GM19455 (cell line): ENCODE results near the gene ENTPD8.

ENCODE experiments used
- ATAC-seq: cut with Tn5 transposase; IDR thresholded peaks from one replicate; pipeline ENCODE4 v1.9.1; 2021; ENCODE audit not compliant: unreplicated experiment

Gene ENTPD8

GRCh38 chr9:137432687-137433348, 8.3 kb downstream of the ENTPD8 start:
- no peak for ATAC-seq

GRCh38 chr9:137431416-137431931, 9.7 kb downstream of the ENTPD8 start:
- ATAC-seq: no peak

GRCh38 chr9:137430723-137431415, 10.3 kb downstream of the ENTPD8 start:
- no peak for ATAC-seq

- no peak for ATAC-seq
Observed at GRCh38 chr9:137429974-137430722, 11.0 kb downstream of the ENTPD8 start.

GRCh38 chr9:137429546-137429890, 11.6 kb downstream of the ENTPD8 start:
- ATAC-seq: no peak

- no peak for ATAC-seq
Observed at GRCh38 chr9:137428841-137429545, 12.2 kb downstream of the ENTPD8 start.

- no peak for ATAC-seq
Observed at GRCh38 chr9:137428311-137428630, 12.9 kb downstream of the ENTPD8 start.

GRCh38 chr9:137427454-137428310, 13.5 kb downstream of the ENTPD8 start:
- no peak for ATAC-seq

GRCh38 chr9:137426018-137426681, 15.0 kb downstream of the ENTPD8 start:
- no peak for ATAC-seq

- peak; percentile 24 for ATAC-seq
Observed at GRCh38 chr9:137423514-137424291, 17.5 kb downstream of the ENTPD8 start.

GRCh38 chr9:137422604-137423513, 18.3 kb downstream of the ENTPD8 start, which contains the start of the genes EXD3 and NOXA1:
EXD3 (minus strand) TSS chr9:137423162; CDS start chr9:137395357, 27,805 bp downstream.
NOXA1 (plus strand) TSS chr9:137423393; CDS start chr9:137423530, 137 bp downstream.
- ATAC-seq: peak; percentile 77

- ATAC-seq: no peak
Observed at GRCh38 chr9:137421838-137422603, 19.1 kb downstream of the ENTPD8 start.

- no peak for ATAC-seq
Observed at GRCh38 chr9:137417161-137418021, 23.8 kb downstream of the ENTPD8 start.

- ATAC-seq: no peak
Observed at GRCh38 chr9:137416563-137417151, 24.5 kb downstream of the ENTPD8 start.

GRCh38 chr9:137416006-137416562, 25.1 kb downstream of the ENTPD8 start:
- no peak for ATAC-seq
